Parietal lobe (tissue), 2 donors: Measurements from ENCODE around the gene GMPR2. TPM values are rescaled to one million over a fixed set of nuclear protein-coding genes. Genes with fewer than 3 reads are reported as not detected.

ENCODE experiments used
- small RNA-seq: library from RNA; depleted of rRNA; stranded (forward); fragments of <200 nt; gene quantifications from one replicate; pipeline ENCODE3, GENCODE V24; 2014; ENCODE audit warnings: low replicate concordance
- total RNA-seq: library from RNA; depleted of rRNA; stranded (reverse); fragments of >200 nt; gene quantifications from one replicate; pipeline ENCODE4 v1.2.3, GENCODE V29; 2014

The GMPR2 gene
- total RNA-seq = 34.7 TPM

DNA sequence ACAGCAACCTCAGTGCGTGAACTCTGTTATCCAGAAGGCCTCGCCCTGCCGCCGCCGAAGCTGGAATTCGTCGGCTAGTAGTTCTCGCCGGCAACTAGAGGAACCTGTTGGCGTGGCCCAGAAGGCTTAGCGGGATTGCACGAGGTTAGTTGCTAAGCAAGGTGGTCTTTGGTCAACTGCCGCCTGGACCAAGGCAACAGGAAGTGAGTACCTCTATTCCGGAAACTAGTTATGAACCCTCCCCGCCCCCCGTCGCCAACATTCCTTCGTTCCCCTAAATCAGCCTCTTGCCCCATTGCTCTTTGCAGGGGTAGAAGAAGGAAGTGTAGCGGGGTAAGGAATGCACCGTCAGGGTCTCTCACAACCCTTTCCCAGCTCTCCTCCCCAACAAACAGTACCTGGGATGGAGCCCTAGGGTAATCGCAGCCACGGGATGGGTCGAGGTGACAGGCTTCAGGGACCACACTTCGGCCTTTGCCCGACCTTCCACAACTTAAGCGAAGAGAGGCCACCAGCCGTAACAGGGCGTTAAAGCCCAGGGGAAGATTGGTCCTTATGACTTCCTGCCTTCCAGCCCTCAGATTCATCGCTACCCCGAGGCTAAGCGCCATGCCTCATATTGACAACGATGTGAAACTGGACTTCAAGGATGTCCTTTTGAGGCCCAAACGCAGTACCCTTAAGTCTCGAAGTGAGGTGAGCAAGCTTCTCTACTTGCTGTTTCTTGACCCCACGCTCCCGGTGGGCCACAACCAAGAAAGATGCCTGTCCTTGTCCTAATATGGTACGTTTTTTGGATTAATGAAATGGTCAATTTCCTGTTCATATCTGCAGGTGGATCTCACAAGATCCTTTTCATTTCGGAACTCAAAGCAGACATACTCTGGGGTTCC is at the start of gene GMPR2:
GMPR2 (plus strand) TSS at position 285 of the 893 bp plus-strand sequence; CDS start at position 610, 325 bp downstream.

DNA sequence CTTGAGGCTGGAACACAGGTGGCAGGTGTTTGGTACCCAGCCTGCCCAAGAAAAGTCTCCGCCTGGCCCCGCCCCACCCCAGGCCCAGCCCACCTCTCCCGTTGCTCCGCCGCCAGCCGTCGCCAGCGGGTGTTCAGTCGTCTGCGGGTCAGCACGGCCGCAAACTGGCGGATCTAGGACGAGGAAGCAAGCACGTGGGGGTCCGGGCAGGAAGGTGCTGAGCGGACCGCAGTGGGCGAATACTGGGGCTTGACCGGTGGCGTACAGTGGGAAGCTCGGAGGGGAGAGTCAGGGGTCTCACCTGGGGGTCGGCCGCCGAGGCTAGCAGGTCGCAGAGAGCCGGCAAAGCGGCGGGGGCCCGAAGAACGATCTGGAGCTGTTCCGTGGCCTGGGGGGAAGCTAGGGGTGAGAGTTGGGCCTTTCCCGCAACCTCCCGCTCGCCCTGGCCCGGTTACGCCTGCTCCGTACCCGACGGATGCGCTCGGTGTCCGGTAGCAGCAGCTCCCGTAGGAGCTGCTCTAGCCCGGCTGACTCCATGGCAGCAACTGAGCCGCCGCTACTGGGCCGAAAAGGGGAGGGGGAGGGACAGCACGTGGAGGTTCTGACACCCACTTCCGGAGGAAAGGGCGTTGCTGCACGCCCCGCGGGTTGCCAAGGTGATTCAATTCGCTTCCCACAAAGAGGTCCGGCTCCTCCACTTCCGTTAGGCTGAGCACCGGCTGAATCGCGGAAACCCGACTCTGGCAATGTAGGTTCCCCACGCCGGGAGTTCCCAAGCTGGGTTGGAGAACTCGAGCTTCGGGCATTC is 44.3 kb upstream of the GMPR2 start, which contains the start of gene IPO4:
IPO4 (minus strand) TSS at position 566 of the 808 bp plus-strand sequence; CDS start at position 537, 29 bp downstream.

DNA sequence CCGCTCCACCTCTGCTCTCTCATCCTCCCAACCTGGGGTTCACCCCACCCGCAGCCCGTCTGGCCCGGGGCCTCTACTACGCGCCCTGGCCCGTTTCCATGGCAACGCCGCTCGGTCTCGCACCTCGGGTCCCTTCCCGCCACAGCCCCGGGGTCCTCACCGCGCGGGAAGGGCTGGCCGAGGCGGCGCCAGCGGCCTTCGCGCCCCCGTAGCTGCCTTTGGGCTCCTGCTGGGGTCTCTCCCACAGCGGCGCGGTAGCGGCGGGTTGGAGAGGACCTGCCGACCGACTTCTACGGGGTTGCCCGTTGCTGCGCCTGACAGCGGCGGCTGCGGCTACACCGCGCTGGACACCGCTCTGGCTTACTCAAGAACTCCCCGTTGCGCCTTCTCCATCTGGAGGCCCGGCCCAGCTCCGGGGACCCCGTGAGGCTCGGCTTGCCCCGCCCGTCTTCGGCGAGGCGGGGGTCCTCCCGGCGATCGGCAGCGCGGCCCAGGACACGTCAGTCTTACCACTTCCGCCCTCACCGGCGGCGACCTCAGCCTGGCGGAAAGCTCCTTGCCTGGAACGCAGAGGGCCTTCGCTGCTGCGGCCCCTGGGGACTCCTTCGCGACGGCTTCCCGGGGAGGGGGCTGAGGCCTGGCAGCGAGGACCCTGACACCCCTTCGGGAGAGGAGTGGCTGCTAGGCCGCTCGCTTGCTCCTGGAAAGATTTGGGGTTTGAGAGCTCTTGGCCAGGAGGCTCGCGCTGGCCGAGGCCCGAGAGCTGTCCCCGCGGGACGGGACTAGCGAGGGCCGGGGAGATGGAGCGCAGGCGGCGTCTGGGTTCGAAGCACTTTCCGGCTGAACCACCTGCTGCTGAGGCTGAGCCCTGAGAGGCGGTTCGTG is 37.3 kb upstream of the GMPR2 start, which contains the start of gene TM9SF1:
TM9SF1 (minus strand) TSS at position 256 of the 885 bp plus-strand sequence. CDS start 422 bp downstream, outside the sequence.

DNA sequence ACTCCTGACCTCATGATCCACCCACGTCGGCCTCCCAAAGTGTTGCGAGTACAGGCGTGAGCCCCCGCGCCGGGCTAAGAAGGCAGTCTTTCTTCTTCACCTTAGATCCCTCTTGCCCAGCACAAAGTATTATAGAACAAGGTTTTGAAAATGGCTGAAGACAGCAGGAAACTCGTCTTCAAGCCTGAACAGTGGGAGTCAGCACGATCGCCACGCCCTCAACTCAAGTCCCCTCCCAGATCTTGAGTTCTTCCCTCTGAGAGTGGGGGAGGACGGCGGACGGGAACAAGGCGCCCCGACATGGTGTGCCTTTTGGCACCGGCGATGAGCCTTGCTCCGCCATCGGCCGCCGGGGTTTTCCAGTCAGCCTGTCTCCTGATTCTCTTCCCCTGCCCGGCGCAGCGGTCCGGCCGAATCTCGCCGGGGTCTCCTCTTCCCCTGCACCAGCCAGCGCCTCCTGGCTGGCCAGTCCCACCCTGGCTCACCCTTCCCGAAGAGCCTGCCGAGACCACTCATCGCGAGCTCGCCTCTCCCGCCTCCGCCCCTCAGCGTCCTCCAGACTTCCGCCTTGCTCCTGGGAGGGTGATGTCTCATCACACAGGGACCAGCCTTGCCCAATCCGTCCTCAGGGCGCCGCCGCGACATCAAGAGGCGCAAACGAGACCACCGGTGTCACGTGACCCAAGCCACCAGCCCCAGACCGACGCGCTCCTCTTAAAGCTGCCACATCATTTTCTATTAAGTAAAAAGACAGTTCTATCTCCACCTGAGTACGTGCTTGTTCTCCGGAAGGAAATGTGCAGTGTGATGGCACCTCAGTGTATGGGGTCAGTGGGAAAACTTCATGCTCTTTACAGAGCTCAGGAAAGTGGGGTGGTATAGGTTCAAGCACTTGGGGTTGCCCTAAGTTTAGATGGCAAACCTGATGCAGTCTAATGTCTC is 19.5 kb upstream of the GMPR2 start, which contains the start of gene CHMP4A:
CHMP4A (minus strand) TSS at position 565 of the 942 bp plus-strand sequence; CDS start at position 516, 49 bp downstream.

DNA sequence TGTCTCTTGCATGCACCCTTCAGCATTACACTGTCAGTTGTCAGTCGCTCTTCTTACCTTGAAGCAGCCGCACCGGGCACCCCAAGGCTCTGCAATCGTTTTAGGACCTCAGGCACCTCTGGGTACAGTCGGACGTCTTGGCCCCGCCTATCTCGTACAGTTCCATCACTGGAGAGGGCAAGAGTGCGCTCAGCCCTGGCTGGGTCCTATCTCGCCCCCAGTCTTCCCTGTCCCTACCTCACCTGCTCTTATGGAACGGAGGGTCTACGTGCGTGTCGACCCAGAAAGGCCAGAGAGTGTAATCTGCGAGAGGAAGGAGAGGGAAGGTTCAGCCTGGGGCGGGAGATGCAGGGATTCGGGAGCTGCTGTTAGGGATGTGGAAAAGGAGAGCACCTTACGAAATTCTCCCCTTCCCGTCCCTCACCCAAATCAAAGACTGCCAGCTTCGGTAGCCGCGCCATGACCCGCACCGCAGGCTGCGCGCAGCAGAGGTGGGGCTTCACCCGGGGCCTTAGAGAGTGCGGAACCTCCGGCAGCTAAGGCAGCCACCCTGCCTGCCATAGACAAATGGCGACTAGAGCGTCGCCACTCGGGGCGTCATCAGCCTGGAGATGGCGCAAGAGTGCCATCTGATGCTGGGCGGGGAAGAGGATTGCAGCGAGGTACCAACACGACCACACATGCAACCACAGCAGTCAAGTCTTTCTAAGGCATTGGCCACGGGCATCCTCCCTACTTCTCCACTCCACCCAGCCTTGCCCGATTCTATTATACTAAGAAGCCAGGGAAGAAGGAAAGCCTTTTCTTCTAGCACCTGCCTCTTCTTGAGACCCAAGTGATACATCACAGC is 17.0 kb upstream of the GMPR2 start, which contains the start of gene MDP1:
MDP1 (minus strand) TSS at position 572 of the 850 bp plus-strand sequence; CDS start at position 461, 111 bp downstream.

DNA sequence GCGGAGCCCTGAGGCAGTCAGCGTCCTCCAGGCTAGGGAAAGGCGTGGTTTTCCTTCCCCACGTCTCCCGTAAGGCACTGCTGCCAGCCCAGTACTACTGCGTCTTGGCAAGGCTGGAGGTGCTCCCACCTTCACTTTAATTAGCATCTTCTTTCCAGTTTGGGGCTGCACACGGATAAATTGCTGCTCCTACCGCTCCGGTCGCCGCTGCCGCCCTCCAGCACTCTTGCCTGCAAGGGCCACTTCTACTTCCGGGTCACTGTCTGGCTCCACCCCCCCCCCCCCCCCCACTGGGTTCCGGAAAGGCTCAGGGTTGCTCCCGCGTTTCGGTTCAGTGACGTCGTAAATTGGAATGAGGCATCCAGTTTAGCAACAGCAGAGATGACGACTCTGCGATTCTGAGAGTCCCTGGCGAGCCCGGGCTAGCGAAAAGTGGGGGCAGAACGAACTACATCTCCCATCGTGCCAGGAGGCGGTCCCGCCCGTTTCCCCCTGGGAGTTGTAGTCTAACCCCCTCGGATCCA is 546 bp upstream of the GMPR2 start, which contains the start of gene NEDD8:
NEDD8 (minus strand) TSS at position 247 of the 524 bp plus-strand sequence; CDS start at position 147, 100 bp downstream.

GRCh38 chr14:24262821-24263733 is 30.3 kb downstream of the GMPR2 start, which contains the start of gene TGM1:
TSS of gene TGM1 (minus strand) at chr14:24263177. CDS start at chr14:24262352, 825 bp downstream.

GRCh38 chr14:24271134-24271833 is 38.6 kb downstream of the GMPR2 start, which contains the start of gene RABGGTA:
TSS of gene RABGGTA (minus strand) at chr14:24271597. CDS start at chr14:24271115, 482 bp downstream.

Small RNAs within 50 kb of the gene (small RNA-seq; reads per million reads assigned to genes)
- not detected for gene AL136295.4
- gene CHMP4A = not detected
- not detected for gene MDP1

Other genes starting within 250 kb of the GMPR2 start
- 4.4 TPM for gene DHRS4L2, start 244.0 kb upstream of the GMPR2 start, total RNA-seq
- 51.6 TPM for gene CARMIL3, start 180.9 kb upstream of the GMPR2 start, total RNA-seq
- gene CPNE6, start 161.4 kb upstream of the GMPR2 start, total RNA-seq = 27.2 TPM
- 2.2 TPM for gene PCK2, start 138.6 kb upstream of the GMPR2 start, total RNA-seq
- gene DCAF11, start 118.2 kb upstream of the GMPR2 start, total RNA-seq = 64.2 TPM
- gene NRL, start 118.0 kb upstream of the GMPR2 start, total RNA-seq = 2.2 TPM
- 0.94 TPM for gene FITM1, start 102.3 kb upstream of the GMPR2 start, total RNA-seq
- 23.2 TPM for gene PSME1, start 96.7 kb upstream of the GMPR2 start, total RNA-seq
- gene EMC9, start 91.3 kb upstream of the GMPR2 start, total RNA-seq = 10.0 TPM
- gene PSME2, start 86.3 kb upstream of the GMPR2 start, total RNA-seq = 22.2 TPM
- gene RNF31, start 85.4 kb upstream of the GMPR2 start, total RNA-seq = 38.5 TPM
- gene IRF9, start 71.7 kb upstream of the GMPR2 start, total RNA-seq = 17.5 TPM
- gene REC8, start 60.8 kb upstream of the GMPR2 start, total RNA-seq = 33.8 TPM
- gene IPO4, start 44.1 kb upstream of the GMPR2 start, total RNA-seq = 18.2 TPM
- gene TM9SF1, start 37.5 kb upstream of the GMPR2 start, total RNA-seq = 20.7 TPM
- gene TSSK4, start 27.2 kb upstream of the GMPR2 start, total RNA-seq = not detected
- 35.1 TPM for gene CHMP4A, start 19.4 kb upstream of the GMPR2 start, total RNA-seq
- 25.0 TPM for gene MDP1, start 16.9 kb upstream of the GMPR2 start, total RNA-seq
- gene NEDD8, start 562 bp upstream of the GMPR2 start, total RNA-seq = 62.3 TPM
- 51.3 TPM for gene TINF2, start 9.7 kb downstream of the GMPR2 start, total RNA-seq
- 4.4 TPM for gene TGM1, start 30.2 kb downstream of the GMPR2 start, total RNA-seq
- gene RABGGTA, start 38.7 kb downstream of the GMPR2 start, total RNA-seq = 30.7 TPM
- 13.8 TPM for gene DHRS1, start 66.9 kb downstream of the GMPR2 start, total RNA-seq
- gene NOP9, start 66.9 kb downstream of the GMPR2 start, total RNA-seq = 25.4 TPM
- 5.6 TPM for gene CIDEB, start 75.0 kb downstream of the GMPR2 start, total RNA-seq
- 2.2 TPM for gene LTB4R2, start 77.2 kb downstream of the GMPR2 start, total RNA-seq
- 1.6 TPM for gene LTB4R, start 78.6 kb downstream of the GMPR2 start, total RNA-seq
- gene ADCY4, start 102.1 kb downstream of the GMPR2 start, total RNA-seq = 3.1 TPM
- not detected for gene RIPK3, start 107.1 kb downstream of the GMPR2 start, total RNA-seq
- gene NFATC4, start 135.3 kb downstream of the GMPR2 start, total RNA-seq = 4.4 TPM
- 34.7 TPM for gene NYNRIN, start 166.1 kb downstream of the GMPR2 start, total RNA-seq
- not detected for gene CBLN3, start 196.7 kb downstream of the GMPR2 start, total RNA-seq
- gene KHNYN, start 197.0 kb downstream of the GMPR2 start, total RNA-seq = 22.5 TPM
- gene SDR39U1, start 209.8 kb downstream of the GMPR2 start, total RNA-seq = 24.7 TPM